ENCODE data around the gene AAK1.

AAK1 gene

GRCh38 chr2:69481421-69481820, 162.1 kb downstream of the AAK1 start:
- H3K27me3 ChIP-seq (ENCODE audit: insufficient read depth, poor library complexity, severe bottlenecking) = no peaks in the 10 kb centered on the region
- ATAC-seq (ENCODE audit: low read depth) = no peak
- TF ChIP-seq CTCF (IDR thresholded peaks at IDR 0.05; ENCODE audit: poor library complexity, severe bottlenecking) = no peak
- no peak overlapping the region for H3K4me3 ChIP-seq (ENCODE audit: severe bottlenecking)
- no peak overlapping the region for H3K27ac ChIP-seq (ENCODE audit: poor library complexity, severe bottlenecking)
- H3K36me3 ChIP-seq (ENCODE audit: low read depth) = peaks cover 6% of the 10 kb centered on the region; the same call in 1 of the 2 replicates
- no peak for DNase-seq (ENCODE audit: low spot score)
- no peaks in the 10 kb centered on the region for H3K9me3 ChIP-seq (ENCODE audit: severe bottlenecking)
- H3K4me1 ChIP-seq (ENCODE audit: insufficient read depth, poor library complexity, severe bottlenecking) = no peaks in the 10 kb centered on the region

- H3K36me3 ChIP-seq (ENCODE audit: low read depth) = peaks cover 6% of the 10 kb centered on the region; the same call in 1 of the 2 replicates
- no peak for ATAC-seq (ENCODE audit: low read depth)
- no peak for DNase-seq (ENCODE audit: low spot score)
These were observed 165.9 kb downstream of the AAK1 start for GRCh38 chr2:69477627-69478026.

GRCh38 chr2:69474688-69475087, 168.9 kb downstream of the AAK1 start:
- DNase-seq (ENCODE audit: low spot score) = no peak
- Histone ChIP-seq H3K36me3 (ENCODE audit: low read depth) (peaks cover 6% of the 10 kb centered on the region; the same call in 1 of the 2 replicates), H3K27me3 (ENCODE audit: insufficient read depth, poor library complexity, severe bottlenecking) (no peaks in the 10 kb centered on the region), H3K27ac (ENCODE audit: poor library complexity, severe bottlenecking) (no peak overlapping the region), H3K9me3 (ENCODE audit: severe bottlenecking) (no peaks in the 10 kb centered on the region), H3K4me3 (ENCODE audit: severe bottlenecking) (no peak overlapping the region), H3K4me1 (ENCODE audit: insufficient read depth, poor library complexity, severe bottlenecking) (no peaks in the 10 kb centered on the region)
- ATAC-seq (ENCODE audit: low read depth) = no peak
- no peak for TF ChIP-seq CTCF (IDR thresholded peaks at IDR 0.05; ENCODE audit: poor library complexity, severe bottlenecking)

More at GRCh38 chr2:69477627-69478026, 165.9 kb downstream of the AAK1 start:
- no peaks in the 10 kb centered on the region for H3K9me3 ChIP-seq (ENCODE audit: severe bottlenecking)
- no peak for TF ChIP-seq CTCF (IDR thresholded peaks at IDR 0.05; ENCODE audit: poor library complexity, severe bottlenecking)
- no peak overlapping the region for H3K4me3 ChIP-seq (ENCODE audit: severe bottlenecking)
- H3K4me1 ChIP-seq (ENCODE audit: insufficient read depth, poor library complexity, severe bottlenecking) = no peaks in the 10 kb centered on the region
- no peak overlapping the region for H3K27ac ChIP-seq (ENCODE audit: poor library complexity, severe bottlenecking)
- H3K27me3 ChIP-seq (ENCODE audit: insufficient read depth, poor library complexity, severe bottlenecking) = no peaks in the 10 kb centered on the region

- Histone ChIP-seq H3K36me3 (ENCODE audit: low read depth) (peaks cover 2% of the 10 kb centered on the region; the same call in 1 of the 2 replicates), H3K4me3 (ENCODE audit: severe bottlenecking) (no peak overlapping the region), H3K27me3 (ENCODE audit: insufficient read depth, poor library complexity, severe bottlenecking) (no peaks in the 10 kb centered on the region), H3K4me1 (ENCODE audit: insufficient read depth, poor library complexity, severe bottlenecking) (no peaks in the 10 kb centered on the region), H3K9me3 (ENCODE audit: severe bottlenecking) (no peaks in the 10 kb centered on the region), H3K27ac (ENCODE audit: poor library complexity, severe bottlenecking) (no peak overlapping the region)
- DNase-seq (ENCODE audit: low spot score) (no peak), ATAC-seq (ENCODE audit: low read depth) (no peak)
- TF ChIP-seq CTCF (IDR thresholded peaks at IDR 0.05; ENCODE audit: poor library complexity, severe bottlenecking) = no peak
These were observed 171.7 kb downstream of the AAK1 start for GRCh38 chr2:69471793-69472192.

- no peaks in the 10 kb centered on the region for H3K4me1 ChIP-seq (ENCODE audit: insufficient read depth, poor library complexity, severe bottlenecking)
- H3K36me3 ChIP-seq (ENCODE audit: low read depth) = no peaks in the 10 kb centered on the region
- no peak for TF ChIP-seq CTCF (IDR thresholded peaks at IDR 0.05; ENCODE audit: poor library complexity, severe bottlenecking)
- H3K27ac ChIP-seq (ENCODE audit: poor library complexity, severe bottlenecking) = no peak overlapping the region
- ATAC-seq (ENCODE audit: low read depth) (no peak), DNase-seq (ENCODE audit: low spot score) (no peak)
- no peaks in the 10 kb centered on the region for H3K9me3 ChIP-seq (ENCODE audit: severe bottlenecking)
- no peak overlapping the region for H3K4me3 ChIP-seq (ENCODE audit: severe bottlenecking)
- no peaks in the 10 kb centered on the region for H3K27me3 ChIP-seq (ENCODE audit: insufficient read depth, poor library complexity, severe bottlenecking)
These were observed 172.6 kb downstream of the AAK1 start for GRCh38 chr2:69470911-69471310.

Measured in RWPE2 (cell line).